HG02623 (cell line): Measurements from ENCODE around the gene DLG1.
"Not testable (repeated sequence)": the region's sequence is repeated elsewhere in the genome, so short reads cannot be mapped to it uniquely, and the experiment has no call there.

Source experiments
- ATAC-seq: cut with Tn5 transposase; IDR thresholded peaks from one replicate; pipeline ENCODE4 v1.9.1; 2021; ENCODE audit warnings: moderate library complexity; ENCODE audit not compliant: unreplicated experiment

The DLG1 gene

DNA sequence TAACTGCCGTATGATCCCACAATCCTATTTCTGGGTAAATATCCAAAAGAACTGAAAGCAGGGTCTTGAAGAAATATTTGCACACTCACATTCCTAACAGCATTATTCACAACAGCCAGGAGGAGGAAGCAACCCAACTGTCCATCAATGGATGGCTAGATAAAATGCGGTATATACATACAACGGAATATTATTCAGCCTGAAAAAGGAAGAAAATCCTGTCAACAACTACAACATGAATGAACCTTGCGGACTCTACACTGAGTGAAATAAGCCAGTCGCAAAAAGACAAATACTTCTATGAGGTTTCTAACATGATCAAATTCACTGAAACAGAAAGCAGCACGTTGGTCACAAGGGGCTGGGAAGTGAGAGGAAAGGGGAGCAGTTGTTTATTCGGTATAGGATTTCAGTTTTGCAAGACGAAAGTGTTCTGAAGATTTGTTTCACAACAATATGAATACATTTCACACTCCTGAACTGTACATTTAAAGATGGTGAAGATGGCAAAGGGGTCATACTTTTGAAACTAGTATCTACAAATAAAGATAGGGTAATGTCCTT is 6.2 kb downstream of the DLG1 start:
- no peak for ATAC-seq

DNA sequence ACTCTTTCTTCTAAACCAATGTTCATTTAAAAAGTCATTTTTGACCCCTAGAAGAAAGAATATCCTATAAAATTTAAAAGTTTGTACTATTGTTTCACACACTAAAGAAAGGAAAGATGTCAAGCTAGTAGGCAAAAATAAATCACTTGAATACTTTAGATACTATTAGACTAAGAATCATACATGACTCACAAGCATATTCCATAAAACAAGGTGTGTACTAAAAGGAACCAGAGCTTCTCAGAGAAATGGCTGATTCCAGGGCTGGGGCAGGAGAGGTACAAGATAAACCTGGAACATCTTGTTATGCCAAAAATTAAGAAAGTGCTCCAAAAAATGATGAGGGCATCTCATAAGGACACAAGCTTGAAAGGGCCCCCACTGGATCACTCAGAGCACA is 8.7 kb downstream of the DLG1 start:
- ATAC-seq: no peak

DNA sequence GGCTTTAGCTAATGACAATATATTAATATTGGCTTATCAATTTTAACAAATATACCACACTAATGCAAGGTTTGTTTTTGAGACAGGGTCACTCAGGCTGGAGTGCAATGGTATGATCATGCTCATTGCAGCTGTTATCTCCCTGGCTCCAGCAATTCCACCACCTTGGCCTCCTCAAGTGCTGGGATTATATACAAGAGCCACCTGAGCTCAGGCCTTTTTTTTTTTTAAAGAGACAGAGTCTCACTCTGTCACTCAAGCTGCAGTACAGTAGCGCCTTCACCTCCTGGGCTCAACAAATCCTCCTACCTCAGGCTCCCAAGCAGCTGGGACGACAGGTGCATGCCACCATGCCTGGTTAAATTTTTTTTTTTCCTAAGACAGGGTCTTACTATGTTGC is 11.7 kb downstream of the DLG1 start:
- no peak for ATAC-seq

DNA sequence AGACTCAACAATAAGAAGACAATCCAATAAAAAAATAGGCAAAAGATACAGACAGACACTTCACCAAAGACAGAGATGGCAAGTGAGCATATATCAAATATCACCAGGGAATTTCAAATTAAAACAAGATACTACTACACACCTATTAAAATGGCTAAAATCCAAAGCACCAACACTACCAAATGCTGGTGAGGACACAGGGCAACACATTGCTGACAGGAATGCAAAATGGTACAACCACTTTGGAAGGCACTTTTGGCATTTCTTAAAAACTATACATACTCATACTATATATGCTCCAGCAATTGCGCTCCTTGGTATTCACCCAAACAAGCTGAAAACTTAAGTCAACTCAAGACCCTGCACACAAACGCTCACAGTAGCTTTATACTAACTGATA is 12.9 kb downstream of the DLG1 start:
- ATAC-seq: no peak

DNA sequence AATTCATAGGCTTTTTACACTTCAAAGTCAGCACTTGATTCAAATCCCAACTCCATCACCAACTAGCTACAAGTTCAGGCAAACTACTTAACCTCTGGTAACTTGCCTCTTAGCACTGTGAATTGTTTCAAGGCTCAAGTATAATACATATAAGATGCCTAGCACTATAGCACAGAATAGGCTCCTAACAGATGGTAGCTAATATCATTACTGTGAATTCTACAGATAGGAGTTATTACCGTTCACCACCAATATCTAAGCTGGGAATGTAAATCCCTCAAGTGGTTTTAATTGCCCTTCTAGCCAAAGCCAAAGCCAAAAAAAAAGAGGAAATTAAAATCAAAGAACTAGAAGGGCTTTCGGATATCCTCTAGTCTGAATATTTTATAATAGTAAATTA is 15.4 kb downstream of the DLG1 start:
- no peak for ATAC-seq

DNA sequence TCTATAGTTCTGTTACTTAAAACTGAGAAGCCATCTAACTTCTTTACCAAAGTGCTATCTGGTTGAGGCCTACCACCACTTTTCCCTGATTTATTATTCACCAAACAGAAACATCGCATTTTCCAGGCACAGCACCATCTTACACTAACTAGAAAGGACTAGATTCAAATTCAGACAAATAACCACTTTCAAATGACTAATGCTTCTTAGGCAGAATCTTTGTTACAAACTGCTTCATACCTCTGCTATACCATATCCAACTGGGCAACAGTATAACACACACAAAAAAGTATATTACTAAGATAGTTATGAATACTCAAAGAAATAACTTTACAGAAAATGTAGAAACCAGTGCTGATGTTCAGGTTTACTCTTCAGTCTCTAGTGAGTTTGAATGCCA is 16.6 kb downstream of the DLG1 start:
- ATAC-seq: no peak

DNA sequence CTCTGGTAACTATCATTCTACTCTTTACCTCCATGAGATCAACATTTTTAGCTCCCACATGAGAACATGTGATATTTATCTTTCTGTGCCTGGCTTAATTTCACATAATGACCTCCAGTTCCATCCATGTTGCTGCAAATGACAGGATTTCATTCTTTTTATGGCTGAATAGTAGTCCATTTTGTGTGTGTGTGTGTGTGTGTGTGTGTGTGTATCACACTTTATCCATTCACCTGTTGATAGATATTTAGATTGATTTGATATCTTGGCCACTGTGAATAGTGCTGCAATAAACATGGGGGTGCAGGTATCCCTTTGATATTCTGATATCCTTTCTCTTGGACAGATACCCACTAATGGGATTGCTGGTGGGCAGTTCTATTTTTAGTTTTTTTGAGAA is 18.3 kb downstream of the DLG1 start:
- ATAC-seq: no peak

DNA sequence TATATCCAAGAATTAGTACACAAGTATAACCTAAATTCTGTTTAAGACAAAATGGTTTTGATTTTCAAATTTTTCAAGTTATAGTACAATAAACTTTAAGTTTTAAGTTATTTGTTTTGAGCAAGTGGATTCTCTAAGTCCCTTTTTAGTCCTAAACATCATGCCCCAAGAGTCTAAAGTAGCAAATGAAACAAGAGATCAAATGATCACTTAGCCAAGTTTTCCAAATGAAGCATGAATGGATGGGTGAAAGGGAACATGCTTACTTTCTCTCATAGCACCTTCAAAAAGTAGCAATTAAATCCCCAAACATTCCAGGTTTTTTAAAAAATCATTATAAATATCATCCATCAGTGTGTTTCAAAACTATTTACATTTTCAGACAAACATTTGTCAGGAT is 19.5 kb downstream of the DLG1 start:
- no peak for ATAC-seq

DNA sequence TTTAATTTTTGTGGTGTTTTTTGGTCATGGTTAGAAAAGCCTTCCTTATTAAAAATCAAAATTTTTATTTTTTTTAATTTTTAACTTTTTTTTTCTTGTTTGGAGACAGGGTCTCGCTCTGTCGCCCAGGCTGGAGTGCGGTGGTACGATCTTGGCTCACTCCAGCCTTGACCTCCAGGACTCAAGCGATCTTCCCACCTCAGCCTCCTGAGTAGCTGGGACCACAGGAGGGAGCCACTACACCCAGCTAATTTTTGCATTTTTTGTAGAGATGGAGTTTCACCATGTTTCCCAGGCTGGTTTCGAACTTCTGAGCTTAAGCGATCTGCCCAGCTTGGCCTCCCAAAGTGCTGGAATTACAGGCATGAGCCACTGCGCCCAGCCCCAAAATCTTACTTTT is 21.6 kb downstream of the DLG1 start:
- ATAC-seq: not testable (repeated sequence)

DNA sequence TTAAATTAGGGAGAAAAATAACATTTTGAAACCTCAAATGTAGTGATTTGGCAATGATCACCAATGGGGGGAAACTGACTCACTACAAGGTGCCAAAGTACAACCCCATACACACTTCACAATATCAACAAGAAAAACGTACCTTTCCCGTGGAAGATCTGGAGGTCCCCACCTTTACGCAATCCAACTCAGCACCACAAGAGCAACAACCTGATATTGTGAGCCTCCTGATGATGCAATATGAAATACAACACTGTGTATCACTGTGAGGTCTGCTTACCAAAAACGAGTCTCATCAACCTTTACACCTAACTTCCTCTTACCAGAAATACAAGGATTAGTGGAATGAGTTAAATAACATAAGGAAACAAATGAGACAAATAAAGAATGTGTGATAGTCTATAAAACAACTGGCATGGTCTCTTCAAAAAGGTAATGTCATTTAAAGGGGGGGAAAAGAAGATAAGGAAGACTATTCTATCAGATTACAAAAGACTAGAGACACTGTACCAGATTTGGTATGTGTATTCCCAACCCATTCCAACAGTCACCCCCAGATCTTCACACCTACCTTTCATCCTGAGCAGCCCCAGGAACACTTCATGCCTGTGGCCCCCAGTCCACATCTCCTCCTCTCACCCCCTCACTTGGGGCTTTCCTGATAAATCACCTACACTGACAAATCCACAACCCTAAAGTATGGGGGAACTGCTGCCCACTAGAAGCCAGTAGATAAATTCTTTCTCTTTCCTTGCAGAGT is 27.7 kb downstream of the DLG1 start:
- ATAC-seq: no peak

DNA sequence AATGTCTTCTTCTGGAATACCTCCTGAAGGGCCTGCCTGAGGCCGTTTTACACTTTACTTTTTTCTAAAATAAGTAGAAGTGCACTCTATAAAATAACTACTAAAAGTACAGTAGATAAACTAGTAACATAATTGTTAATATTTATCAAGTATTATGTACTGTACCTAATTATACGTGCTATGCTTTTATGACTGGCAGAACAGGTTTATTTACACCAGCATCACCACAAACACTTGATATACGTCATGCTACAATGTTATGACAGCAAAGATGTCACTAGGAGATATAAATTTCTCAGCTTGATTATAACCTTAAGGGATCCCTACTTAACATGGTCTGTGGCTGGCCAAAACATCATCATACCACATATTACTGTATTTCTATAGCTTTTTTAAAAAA is 29.4 kb downstream of the DLG1 start:
- no peak for ATAC-seq

DNA sequence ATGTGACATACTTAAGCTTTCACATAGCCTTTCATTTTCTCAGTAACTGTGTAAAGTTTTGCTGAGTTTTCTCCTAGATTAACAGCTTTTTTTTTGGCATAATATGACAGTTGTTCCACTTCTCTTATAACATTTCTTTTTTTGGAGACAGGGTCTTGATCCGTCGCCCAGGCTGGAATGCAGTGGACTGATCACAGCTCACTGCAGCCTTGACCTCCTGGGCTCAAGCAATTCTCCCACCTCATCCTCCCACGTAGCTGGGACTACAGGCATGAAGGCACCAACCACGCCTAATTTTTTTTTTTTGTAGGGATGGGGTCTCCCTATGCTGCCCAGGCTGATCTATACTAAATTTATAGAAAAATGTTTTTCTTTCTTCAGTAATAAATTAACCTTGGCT is 30.1 kb downstream of the DLG1 start:
- ATAC-seq: no peak

DNA sequence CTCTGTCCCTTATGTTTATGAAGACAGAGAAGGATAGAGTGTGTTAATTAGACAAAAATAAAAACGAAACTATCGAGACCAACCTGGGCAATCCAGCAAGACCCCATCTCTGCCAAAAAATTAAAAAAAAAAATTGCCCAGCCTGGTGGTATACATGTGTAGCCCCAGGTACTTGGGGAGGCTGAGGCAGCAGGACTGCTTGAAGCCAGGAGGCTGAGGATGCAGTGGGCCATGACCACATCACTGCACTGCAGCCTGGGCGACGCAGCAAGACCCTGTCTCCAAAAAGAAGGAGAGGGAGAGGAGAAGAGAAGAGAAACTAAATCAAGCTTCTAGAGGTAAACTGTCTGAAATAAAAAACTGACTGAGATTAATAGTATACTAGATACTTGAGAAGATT is 32.1 kb downstream of the DLG1 start:
- ATAC-seq: no peak

DNA sequence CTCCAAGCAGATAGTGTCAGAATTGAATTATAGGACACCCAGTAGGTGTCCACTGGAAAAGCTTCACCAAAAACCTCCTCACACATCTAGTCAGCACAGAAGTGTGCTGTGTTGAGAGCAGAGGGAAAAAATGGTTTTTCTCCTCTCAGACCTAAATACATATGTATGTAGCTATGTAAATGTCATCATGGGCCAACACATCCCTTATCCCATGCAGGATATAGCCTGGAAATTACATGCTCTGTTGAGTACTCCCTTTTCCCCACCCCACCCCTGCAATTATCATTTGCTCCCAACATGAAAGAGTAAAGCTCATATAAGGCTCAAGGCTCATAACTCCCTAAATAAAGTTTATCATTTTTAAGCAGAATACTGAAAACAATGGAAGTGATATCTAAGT is 35.7 kb downstream of the DLG1 start:
- no peak for ATAC-seq

DNA sequence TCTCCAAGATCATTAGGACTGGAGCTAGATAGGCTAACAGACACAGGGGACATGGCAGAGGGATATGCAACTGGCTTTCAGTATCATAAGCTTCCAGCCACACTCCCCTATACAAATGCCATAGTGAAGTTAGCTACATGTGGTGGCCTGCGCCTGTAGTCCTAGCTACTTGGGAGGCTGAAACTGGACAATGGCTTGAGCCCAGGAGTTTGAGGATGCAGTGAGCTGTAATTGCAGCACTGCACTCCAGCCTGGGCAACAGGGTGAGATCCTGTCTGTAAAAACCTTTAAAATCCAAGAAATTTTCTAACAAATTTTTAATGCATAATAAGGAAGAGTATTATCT is 37.3 kb downstream of the DLG1 start:
- no peak for ATAC-seq

DNA sequence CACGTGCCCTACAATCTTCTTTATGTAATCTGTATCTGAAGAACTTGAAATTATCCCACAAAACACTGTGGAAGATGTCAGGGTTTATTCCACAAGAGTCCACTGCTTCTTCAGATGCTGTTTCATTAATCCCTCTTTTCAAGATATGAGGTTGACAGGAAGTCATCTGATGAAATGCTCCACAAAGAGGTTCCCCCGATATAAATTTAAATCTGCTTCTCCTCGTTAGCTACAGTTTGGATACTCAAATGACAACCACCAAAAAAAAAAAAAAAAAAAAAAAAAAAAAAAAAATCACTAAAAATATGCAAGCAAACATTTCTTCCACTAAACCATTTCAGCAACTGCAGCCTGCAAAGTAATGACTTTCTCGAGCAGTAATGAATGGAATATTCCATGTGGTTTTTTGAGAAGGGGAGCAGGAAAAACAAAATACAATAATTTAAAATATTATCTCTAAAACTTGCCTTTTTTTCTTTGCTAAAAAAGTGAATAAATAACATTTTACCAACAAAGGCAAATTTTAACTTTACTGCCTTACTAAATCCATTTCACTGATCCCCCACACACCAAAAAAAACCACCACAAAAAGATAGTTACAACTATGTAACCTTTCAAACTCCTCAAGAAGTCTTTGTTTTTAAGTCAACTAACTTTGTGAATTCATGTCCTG is 37.8 kb downstream of the DLG1 start:
- no peak for ATAC-seq

DNA sequence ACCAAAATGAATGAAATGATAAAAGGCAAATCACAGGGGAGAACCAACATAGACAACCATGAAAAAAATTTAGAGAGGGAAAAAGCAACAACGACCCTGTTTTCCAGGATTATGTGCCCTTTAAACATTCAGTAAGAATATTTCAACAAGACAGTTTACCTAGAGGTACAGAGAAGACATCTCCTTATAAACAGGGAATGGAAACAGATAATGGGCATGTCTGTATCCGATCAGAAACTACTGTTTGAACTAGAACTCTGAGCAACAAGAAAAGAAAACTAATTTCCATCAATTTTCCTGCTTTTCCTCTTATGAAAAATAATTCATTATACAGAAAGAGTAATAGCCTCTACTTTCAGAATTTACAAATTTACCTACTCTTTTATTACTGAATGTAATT is 39.3 kb downstream of the DLG1 start:
- ATAC-seq: no peak

DNA sequence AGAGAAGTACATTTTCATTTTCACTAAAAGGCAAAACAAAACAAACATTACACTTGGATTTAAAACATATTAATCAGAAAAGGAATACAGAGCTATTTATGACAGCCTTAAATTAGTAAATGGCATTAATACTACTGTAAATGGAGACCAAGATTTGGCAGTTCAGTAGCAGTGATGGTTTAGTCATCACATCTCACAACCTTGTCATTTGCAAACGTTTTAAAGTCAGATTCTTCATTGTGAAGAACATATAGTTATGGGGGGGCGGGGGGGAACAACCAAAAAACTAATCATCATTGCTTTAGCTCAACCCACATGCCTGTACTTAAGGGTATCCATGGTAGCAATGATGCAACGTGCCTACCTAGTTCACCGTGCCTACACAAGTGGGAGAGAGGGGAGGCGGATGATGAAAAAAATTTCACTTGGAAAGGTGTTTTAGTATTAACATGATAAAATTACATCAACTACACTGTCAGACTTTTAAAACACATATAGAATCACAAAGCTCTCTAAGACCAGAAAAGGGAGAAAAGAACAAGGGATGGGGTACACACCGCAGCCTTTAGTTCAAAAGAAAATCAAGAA is 40.1 kb downstream of the DLG1 start:
- ATAC-seq: no peak

DNA sequence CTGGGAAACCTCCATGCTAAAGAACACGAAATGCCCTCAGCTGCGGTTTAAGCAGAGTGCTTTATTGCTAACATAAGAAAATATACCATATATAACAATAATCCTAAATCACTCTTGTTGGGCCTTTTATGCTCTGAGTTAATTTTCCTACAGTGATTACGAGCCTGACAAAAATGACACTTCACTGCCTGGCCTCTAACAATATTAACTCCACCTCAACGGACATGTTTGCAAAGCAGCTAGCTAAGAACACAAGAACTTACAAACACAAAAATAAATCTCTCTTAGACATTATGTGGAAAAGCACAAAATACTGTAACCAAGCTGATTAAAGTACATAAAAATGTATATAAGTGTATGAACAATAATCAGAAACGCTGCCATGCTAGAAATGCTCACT is 40.7 kb downstream of the DLG1 start:
- no peak for ATAC-seq

DNA sequence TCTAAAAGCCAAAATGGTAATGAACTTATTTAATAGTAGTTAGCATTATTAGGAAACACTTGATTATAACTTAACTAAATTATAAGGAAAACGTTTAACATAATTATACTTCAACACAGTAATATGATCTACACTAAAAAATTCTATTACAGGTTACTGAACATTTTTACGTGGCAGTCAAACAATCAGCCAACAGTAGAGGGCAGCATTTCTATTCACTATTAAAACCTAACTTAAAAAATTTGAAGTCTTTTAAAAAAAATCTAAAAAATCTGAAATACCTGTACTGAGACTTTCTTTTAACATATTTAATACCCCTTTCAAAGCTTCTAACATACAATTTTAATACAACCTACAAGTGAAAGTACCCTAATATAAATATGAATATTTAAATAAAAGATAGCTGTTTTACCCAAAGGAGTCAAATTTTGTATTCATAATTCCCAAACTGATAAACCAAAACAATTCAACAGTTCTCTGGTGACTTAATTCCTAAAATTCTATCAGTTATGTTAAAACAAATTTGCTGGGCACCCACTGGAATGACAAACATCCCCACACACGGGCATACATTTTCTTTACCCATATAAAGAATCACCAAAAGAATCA is 41.5 kb downstream of the DLG1 start:
- no peak for ATAC-seq

DNA sequence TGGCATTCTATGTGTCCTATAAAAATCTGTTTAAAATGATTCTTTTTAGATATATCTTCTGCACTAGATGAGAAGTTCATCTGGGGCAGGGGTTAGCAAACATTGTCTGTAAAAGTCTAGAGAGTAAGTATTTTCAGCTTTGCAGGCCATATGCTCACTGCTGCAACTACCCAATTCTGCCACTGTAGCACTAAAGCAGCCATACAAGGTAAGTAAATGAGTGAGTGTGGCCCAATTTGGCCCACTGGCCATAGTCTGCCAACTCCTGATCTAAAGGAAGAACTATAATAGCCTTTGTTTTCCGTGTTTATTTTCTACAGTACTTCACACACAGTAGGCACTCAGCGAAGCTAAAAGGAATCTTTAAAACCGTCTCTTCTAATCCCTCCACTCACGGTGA is 42.3 kb downstream of the DLG1 start:
- ATAC-seq: no peak
